ENCODE results near the gene CCL7.

The CCL7 gene

GRCh38 chr17:34254146-34254545, 15.9 kb upstream of the CCL7 start:
- no peak for DNase-seq (ENCODE audit: insufficient read length, low spot score)
- FAIRE-seq = no peak

GRCh38 chr17:34254651-34255380, 15.2 kb upstream of the CCL7 start, which contains the start of gene CCL2:
Gene CCL2, plus strand, starts transcription at chr17:34255285. Its CDS starts 65 bp downstream, at chr17:34255350.
- TF ChIP-seq POLR2A (IDR thresholded peaks at IDR 0.05; ENCODE audit: low read depth, low read length) = no peak; the same call in 1 of the 2 replicates
- FAIRE-seq = no peak
- no peak for DNase-seq (ENCODE audit: insufficient read length, low spot score)

More at GRCh38 chr17:34254146-34254545, 15.9 kb upstream of the CCL7 start:
- no peak for TF ChIP-seq POLR2A (IDR thresholded peaks at IDR 0.05; ENCODE audit: low read depth, low read length)

GRCh38 chr17:34255381-34255732, 14.7 kb upstream of the CCL7 start:
- TF ChIP-seq POLR2A (IDR thresholded peaks at IDR 0.05; ENCODE audit: low read depth, low read length) = no peak
- DNase-seq (ENCODE audit: insufficient read length, low spot score) (no peak), FAIRE-seq (no peak)

GRCh38 chr17:34255841-34256240, 14.2 kb upstream of the CCL7 start:
- no peak for TF ChIP-seq POLR2A (IDR thresholded peaks at IDR 0.05; ENCODE audit: low read depth, low read length)

GRCh38 chr17:34257299-34257985, 12.6 kb upstream of the CCL7 start:
- DNase-seq (ENCODE audit: insufficient read length, low spot score) (no peak), FAIRE-seq (no peak)
- TF ChIP-seq POLR2A (IDR thresholded peaks at IDR 0.05; ENCODE audit: low read depth, low read length) = no peak

More at GRCh38 chr17:34255841-34256240, 14.2 kb upstream of the CCL7 start:
- DNase-seq (ENCODE audit: insufficient read length, low spot score) = no peak
- no peak for FAIRE-seq

- no peak for TF ChIP-seq POLR2A (IDR thresholded peaks at IDR 0.05; ENCODE audit: low read depth, low read length)
- FAIRE-seq (no peak), DNase-seq (ENCODE audit: insufficient read length, low spot score) (no peak)
Measured at GRCh38 chr17:34257986-34258326, 12.1 kb upstream of the CCL7 start.

- TF ChIP-seq POLR2A (IDR thresholded peaks at IDR 0.05; ENCODE audit: low read depth, low read length) = no peak
- DNase-seq (ENCODE audit: insufficient read length, low spot score) (no peak), FAIRE-seq (no peak)
Measured at GRCh38 chr17:34259146-34259545, 10.9 kb upstream of the CCL7 start.

GRCh38 chr17:34260861-34261260, 9.2 kb upstream of the CCL7 start:
- DNase-seq (ENCODE audit: insufficient read length, low spot score) = no peak
- no peak for TF ChIP-seq POLR2A (IDR thresholded peaks at IDR 0.05; ENCODE audit: low read depth, low read length)
- FAIRE-seq = no peak

- TF ChIP-seq POLR2A (IDR thresholded peaks at IDR 0.05; ENCODE audit: low read depth, low read length) = no peak
- DNase-seq (ENCODE audit: insufficient read length, low spot score) = no peak
- FAIRE-seq = no peak
Measured at GRCh38 chr17:34261568-34262337, 8.3 kb upstream of the CCL7 start.

- FAIRE-seq = no peak
- no peak for TF ChIP-seq POLR2A (IDR thresholded peaks at IDR 0.05; ENCODE audit: low read depth, low read length)
- DNase-seq (ENCODE audit: insufficient read length, low spot score) = no peak
Measured at GRCh38 chr17:34265711-34266110, 4.3 kb upstream of the CCL7 start.

GRCh38 chr17:34275881-34276280, 5.9 kb downstream of the CCL7 start:
- DNase-seq (ENCODE audit: insufficient read length, low spot score) (no peak), FAIRE-seq (no peak)
- no peak for TF ChIP-seq POLR2A (IDR thresholded peaks at IDR 0.05; ENCODE audit: low read depth, low read length)

GRCh38 chr17:34276826-34277225, 6.8 kb downstream of the CCL7 start:
- DNase-seq (ENCODE audit: insufficient read length, low spot score) = no peak
- TF ChIP-seq POLR2A (IDR thresholded peaks at IDR 0.05; ENCODE audit: low read depth, low read length) = no peak
- no peak for FAIRE-seq

GRCh38 chr17:34283571-34283970, 13.6 kb downstream of the CCL7 start:
- DNase-seq (ENCODE audit: insufficient read length, low spot score) (no peak), FAIRE-seq (no peak)
- TF ChIP-seq POLR2A (IDR thresholded peaks at IDR 0.05; ENCODE audit: low read depth, low read length) = no peak

GRCh38 chr17:34285286-34285792, 15.3 kb downstream of the CCL7 start, which contains the start of gene CCL11:
Gene CCL11, plus strand, starts transcription at chr17:34285742. Its CDS starts 67 bp downstream, at chr17:34285809.
- no peak for TF ChIP-seq POLR2A (IDR thresholded peaks at IDR 0.05; ENCODE audit: low read depth, low read length)
- no peak for DNase-seq (ENCODE audit: insufficient read length, low spot score)
- FAIRE-seq = no peak

All from H54 (cell line).